ENCODE measurements around the gene SLC25A26. TPM values are rescaled to one million over a fixed set of nuclear protein-coding genes. Genes with fewer than 3 reads are reported as not detected.

SLC25A26 gene
- polyA plus RNA-seq, 4 donors, result 10.3 to 21.0 (median 18.2) TPM

GRCh38 chr3:66372681-66373350 is 152.0 kb downstream of the SLC25A26 start:
- no peak overlapping the region for H3K27ac ChIP-seq (ENCODE audit: low read depth in 1 of 3, low read length in 2 of 3)
- peaks cover under 1 to 33% (median 2%) of the 10 kb centered on the region in 3 donors for H3K36me3 ChIP-seq (ENCODE audit: control insufficient read depth in 3 of 3, insufficient read depth in 2 of 3, low read depth in 1 of 3, low read length in 3 of 3)
- no peak for FAIRE-seq
- no peak overlapping the region for H3K4me3 ChIP-seq (ENCODE audit: low read depth in 1 of 3, low read length in 3 of 3)
- DNase-seq, result peak; percentile 54 to 56
- no peaks in the 10 kb centered on the region for H3K27me3 ChIP-seq (ENCODE audit: control insufficient read depth in 3 of 3, insufficient read depth in 3 of 3, low read length in 3 of 3)
- H3K9me3 ChIP-seq (ENCODE audit: control insufficient read depth in 2 of 2, insufficient read depth in 1 of 2, low read depth in 1 of 2, low read length in 1 of 2), result no peaks in the 10 kb centered on the region
- WGBS, 3 donors, result 43 to 67% (median 64%) methylated on average over 18 of the region's 18 CpGs
- peaks cover 2 to 6% (median 2%) of the 10 kb centered on the region in 3 donors for H3K4me1 ChIP-seq (ENCODE audit: control insufficient read depth in 3 of 3, insufficient read depth in 2 of 3, low read depth in 1 of 3, low read length in 2 of 3)

- peaks cover 13 to 55% (median 28%) of the 10 kb centered on the region in 3 donors for H3K36me3 ChIP-seq (ENCODE audit: control insufficient read depth in 3 of 3, insufficient read depth in 2 of 3, low read depth in 1 of 3, low read length in 3 of 3)
- H3K27ac ChIP-seq (ENCODE audit: low read depth in 1 of 3, low read length in 2 of 3), result no peak overlapping the region
- FAIRE-seq, result peak; percentile 41
These were observed 155.8 kb downstream of the SLC25A26 start for GRCh38 chr3:66376568-66376967.

GRCh38 chr3:66377800-66378199 is 157.0 kb downstream of the SLC25A26 start:
- Histone ChIP-seq H3K36me3 (ENCODE audit: control insufficient read depth in 3 of 3, insufficient read depth in 2 of 3, low read depth in 1 of 3, low read length in 3 of 3) (peaks cover 14 to 62% (median 36%) of the 10 kb centered on the region in 3 donors), H3K9me3 (ENCODE audit: control insufficient read depth in 2 of 2, insufficient read depth in 1 of 2, low read depth in 1 of 2, low read length in 1 of 2) (no peaks in the 10 kb centered on the region), H3K4me1 (ENCODE audit: control insufficient read depth in 3 of 3, insufficient read depth in 2 of 3, low read depth in 1 of 3, low read length in 2 of 3) (peaks cover 2 to 6% (median 2%) of the 10 kb centered on the region in 3 donors), H3K4me3 (ENCODE audit: low read depth in 1 of 3, low read length in 3 of 3) (no peak overlapping the region), H3K27ac (ENCODE audit: low read depth in 1 of 3, low read length in 2 of 3) (peak overlapping the region in 1 of 3 donors; percentile 39), H3K27me3 (ENCODE audit: control insufficient read depth in 3 of 3, insufficient read depth in 3 of 3, low read length in 3 of 3) (no peaks in the 10 kb centered on the region)
- DNase-seq, result no peak
- 80 to 91% (median 87%) methylated on average over 5 of the region's 5 CpGs for WGBS, 3 donors
- FAIRE-seq, result no peak

More at GRCh38 chr3:66376568-66376967, 155.8 kb downstream of the SLC25A26 start:
- Histone ChIP-seq H3K4me3 (ENCODE audit: low read depth in 1 of 3, low read length in 3 of 3) (no peak overlapping the region), H3K9me3 (ENCODE audit: control insufficient read depth in 2 of 2, insufficient read depth in 1 of 2, low read depth in 1 of 2, low read length in 1 of 2) (no peaks in the 10 kb centered on the region), H3K4me1 (ENCODE audit: control insufficient read depth in 3 of 3, insufficient read depth in 2 of 3, low read depth in 1 of 3, low read length in 2 of 3) (peaks cover 2 to 6% (median 2%) of the 10 kb centered on the region in 3 donors), H3K27me3 (ENCODE audit: control insufficient read depth in 3 of 3, insufficient read depth in 3 of 3, low read length in 3 of 3) (no peaks in the 10 kb centered on the region)
- 23 to 54% (median 34%) methylated on average over 2 of the region's 2 CpGs for WGBS, 3 donors
- peak; percentile 69 to 95 for DNase-seq

- peaks cover 16 to 62% (median 41%) of the 10 kb centered on the region in 3 donors for H3K36me3 ChIP-seq (ENCODE audit: control insufficient read depth in 3 of 3, insufficient read depth in 2 of 3, low read depth in 1 of 3, low read length in 3 of 3)
These were observed 157.5 kb downstream of the SLC25A26 start for GRCh38 chr3:66378256-66378655.

GRCh38 chr3:66379565-66379964 is 158.8 kb downstream of the SLC25A26 start:
- WGBS, 3 donors, result 94 to 96% (median 96%) methylated on average over 9 of the region's 9 CpGs
- no peaks in the 10 kb centered on the region for H3K27me3 ChIP-seq (ENCODE audit: control insufficient read depth in 3 of 3, insufficient read depth in 3 of 3, low read length in 3 of 3)
- DNase-seq (no peak), FAIRE-seq (no peak)
- no peak overlapping the region for H3K4me3 ChIP-seq (ENCODE audit: low read depth in 1 of 3, low read length in 3 of 3)
- peaks cover 2 to 6% (median 2%) of the 10 kb centered on the region in 3 donors for H3K4me1 ChIP-seq (ENCODE audit: control insufficient read depth in 3 of 3, insufficient read depth in 2 of 3, low read depth in 1 of 3, low read length in 2 of 3)
- H3K9me3 ChIP-seq (ENCODE audit: control insufficient read depth in 2 of 2, insufficient read depth in 1 of 2, low read depth in 1 of 2, low read length in 1 of 2), result no peaks in the 10 kb centered on the region
- H3K36me3 ChIP-seq (ENCODE audit: control insufficient read depth in 3 of 3, insufficient read depth in 2 of 3, low read depth in 1 of 3, low read length in 3 of 3), result peaks cover 24 to 64% (median 49%) of the 10 kb centered on the region in 3 donors
- no peak overlapping the region for H3K27ac ChIP-seq (ENCODE audit: low read depth in 1 of 3, low read length in 2 of 3)

More at GRCh38 chr3:66378256-66378655, 157.5 kb downstream of the SLC25A26 start:
- Histone ChIP-seq H3K4me1 (ENCODE audit: control insufficient read depth in 3 of 3, insufficient read depth in 2 of 3, low read depth in 1 of 3, low read length in 2 of 3) (peaks cover 2 to 6% (median 2%) of the 10 kb centered on the region in 3 donors), H3K27ac (ENCODE audit: low read depth in 1 of 3, low read length in 2 of 3) (no peak overlapping the region), H3K4me3 (ENCODE audit: low read depth in 1 of 3, low read length in 3 of 3) (no peak overlapping the region), H3K9me3 (ENCODE audit: control insufficient read depth in 2 of 2, insufficient read depth in 1 of 2, low read depth in 1 of 2, low read length in 1 of 2) (no peaks in the 10 kb centered on the region), H3K27me3 (ENCODE audit: control insufficient read depth in 3 of 3, insufficient read depth in 3 of 3, low read length in 3 of 3) (no peaks in the 10 kb centered on the region)
- DNase-seq, result peak in 1 of 2 donors; percentile 31
- 68 to 80% (median 72%) methylated on average over 5 of the region's 5 CpGs for WGBS, 3 donors
- no peak for FAIRE-seq

- FAIRE-seq (no peak), DNase-seq (no peak)
- 90 to 94% (median 94%) methylated on average over 26 of the region's 26 CpGs for WGBS, 3 donors
- Histone ChIP-seq H3K4me1 (ENCODE audit: control insufficient read depth in 3 of 3, insufficient read depth in 2 of 3, low read depth in 1 of 3, low read length in 2 of 3) (peaks cover 2 to 6% (median 2%) of the 10 kb centered on the region in 3 donors), H3K4me3 (ENCODE audit: low read depth in 1 of 3, low read length in 3 of 3) (no peak overlapping the region), H3K27me3 (ENCODE audit: control insufficient read depth in 3 of 3, insufficient read depth in 3 of 3, low read length in 3 of 3) (no peaks in the 10 kb centered on the region), H3K9me3 (ENCODE audit: control insufficient read depth in 2 of 2, insufficient read depth in 1 of 2, low read depth in 1 of 2, low read length in 1 of 2) (peaks cover 0 to 4% of the 10 kb centered on the region in 2 donors), H3K36me3 (ENCODE audit: control insufficient read depth in 3 of 3, insufficient read depth in 2 of 3, low read depth in 1 of 3, low read length in 3 of 3) (peaks cover 24 to 71% (median 54%) of the 10 kb centered on the region in 3 donors), H3K27ac (ENCODE audit: low read depth in 1 of 3, low read length in 2 of 3) (no peak overlapping the region)
These were observed 159.6 kb downstream of the SLC25A26 start for GRCh38 chr3:66380200-66380932.

GRCh38 chr3:66381626-66382025 is 160.8 kb downstream of the SLC25A26 start:
- Histone ChIP-seq H3K4me3 (ENCODE audit: low read depth in 1 of 3, low read length in 3 of 3) (no peak overlapping the region), H3K9me3 (ENCODE audit: control insufficient read depth in 2 of 2, insufficient read depth in 1 of 2, low read depth in 1 of 2, low read length in 1 of 2) (peaks cover 0 to 13% of the 10 kb centered on the region in 2 donors), H3K36me3 (ENCODE audit: control insufficient read depth in 3 of 3, insufficient read depth in 2 of 3, low read depth in 1 of 3, low read length in 3 of 3) (peaks cover 28 to 83% (median 57%) of the 10 kb centered on the region in 3 donors), H3K27ac (ENCODE audit: low read depth in 1 of 3, low read length in 2 of 3) (no peak overlapping the region), H3K4me1 (ENCODE audit: control insufficient read depth in 3 of 3, insufficient read depth in 2 of 3, low read depth in 1 of 3, low read length in 2 of 3) (peaks cover 2 to 6% (median 2%) of the 10 kb centered on the region in 3 donors), H3K27me3 (ENCODE audit: control insufficient read depth in 3 of 3, insufficient read depth in 3 of 3, low read length in 3 of 3) (no peaks in the 10 kb centered on the region)
- 78 to 83% (median 81%) methylated on average over 7 of the region's 7 CpGs for WGBS, 3 donors
- DNase-seq (no peak), FAIRE-seq (no peak)

GRCh38 chr3:66382142-66382541 is 161.3 kb downstream of the SLC25A26 start:
- DNase-seq, result no peak
- Histone ChIP-seq H3K27me3 (ENCODE audit: control insufficient read depth in 3 of 3, insufficient read depth in 3 of 3, low read length in 3 of 3) (no peaks in the 10 kb centered on the region), H3K4me1 (ENCODE audit: control insufficient read depth in 3 of 3, insufficient read depth in 2 of 3, low read depth in 1 of 3, low read length in 2 of 3) (peaks cover under 1 to 1% (median 1%) of the 10 kb centered on the region in 3 donors), H3K9me3 (ENCODE audit: control insufficient read depth in 2 of 2, insufficient read depth in 1 of 2, low read depth in 1 of 2, low read length in 1 of 2) (peaks cover 0 to 13% of the 10 kb centered on the region in 2 donors), H3K36me3 (ENCODE audit: control insufficient read depth in 3 of 3, insufficient read depth in 2 of 3, low read depth in 1 of 3, low read length in 3 of 3) (peaks cover 28 to 85% (median 59%) of the 10 kb centered on the region in 3 donors), H3K4me3 (ENCODE audit: low read depth in 1 of 3, low read length in 3 of 3) (no peak overlapping the region), H3K27ac (ENCODE audit: low read depth in 1 of 3, low read length in 2 of 3) (no peak overlapping the region)
- WGBS, 3 donors, result 92 to 95% (median 92%) methylated on average over 10 of the region's 10 CpGs
- FAIRE-seq, result no peak

Measured in small intestine (tissue), 7 donors.